ENCODE data around the gene HSPH1. TPM values are rescaled to one million over a fixed set of nuclear protein-coding genes. Genes with fewer than 3 reads are reported as not detected.

The HSPH1 gene
- total RNA-seq, 2 experiments from 2014 or later, result 226 to 238 TPM

- no peak for TF ChIP-seq CTCF (IDR thresholded peaks at IDR 0.05)
- H3K27me3 ChIP-seq (ENCODE audit: control insufficient read depth in 1 of 2, insufficient read depth in 2 of 2, low read length in 2 of 2), result peaks cover 0 to 4% of the 10 kb centered on the region in 2 experiments
- intact Hi-C loops (cut with DNase I, micrococcal nuclease), result no loop called here
- ChIA-PET POLR2A (no interaction called here), CTCF (interaction anchor here (0.6 kb wide), 1 partner anchor 1712 kb away, joined by 4 read pairs; no protein-coding TSS in a partner anchor)
- DNase-seq (no peak), ATAC-seq (ENCODE audit: poor library complexity) (no peak)
- H3K27me3 Mint-ChIP-seq, result peaks cover 16% of the 10 kb centered on the region
- H3K9me3 Mint-ChIP-seq, result peaks cover 5% of the 10 kb centered on the region
- no peaks in the 10 kb centered on the region for H3K36me3 Mint-ChIP-seq (ENCODE audit: low read depth)
- H3K27ac Mint-ChIP-seq, result no peak overlapping the region
- H3K9me3 ChIP-seq (ENCODE audit: control insufficient read depth in 1 of 2, insufficient read depth in 1 of 2, low read length in 2 of 2), result no peaks in the 10 kb centered on the region
- H3K4me1 Mint-ChIP-seq (ENCODE audit: low read depth), result no peaks in the 10 kb centered on the region
- no peak overlapping the region for H3K27ac ChIP-seq (ENCODE audit: low read depth in 1 of 2, low read length in 2 of 2)
- no peak overlapping the region for H3K4me3 Mint-ChIP-seq
- H3K36me3 ChIP-seq (ENCODE audit: insufficient read depth, low read length), result no peaks in the 10 kb centered on the region
- H3K4me1 ChIP-seq (ENCODE audit: insufficient read depth, low read length), result no peaks in the 10 kb centered on the region
- H3K4me3 ChIP-seq (ENCODE audit: low read length), result no peak overlapping the region
These were observed 14.3 kb upstream of the HSPH1 start for GRCh38 chr13:31175847-31176532.

- H3K4me1 ChIP-seq (ENCODE audit: insufficient read depth, low read length), result no peaks in the 10 kb centered on the region
- Mint-ChIP-seq H3K9me3 (peaks cover 5% of the 10 kb centered on the region), H3K4me1 (ENCODE audit: low read depth) (no peaks in the 10 kb centered on the region), H3K36me3 (ENCODE audit: low read depth) (no peaks in the 10 kb centered on the region), H3K27ac (no peak overlapping the region), H3K4me3 (no peak overlapping the region), H3K27me3 (peaks cover 16% of the 10 kb centered on the region)
- no peaks in the 10 kb centered on the region for H3K36me3 ChIP-seq (ENCODE audit: insufficient read depth, low read length)
- no peak overlapping the region for H3K27ac ChIP-seq (ENCODE audit: low read depth in 1 of 2, low read length in 2 of 2)
- intact Hi-C loops (cut with DNase I, micrococcal nuclease), result no loop called here
- POLR2A ChIA-PET, result no interaction called here
- H3K27me3 ChIP-seq (ENCODE audit: control insufficient read depth in 1 of 2, insufficient read depth in 2 of 2, low read length in 2 of 2), result peaks cover 0 to 4% of the 10 kb centered on the region in 2 experiments
- ATAC-seq (ENCODE audit: poor library complexity) (no peak), DNase-seq (no peak)
- H3K9me3 ChIP-seq (ENCODE audit: control insufficient read depth in 1 of 2, insufficient read depth in 1 of 2, low read length in 2 of 2), result no peaks in the 10 kb centered on the region
- CTCF ChIA-PET, result no interaction called here
- H3K4me3 ChIP-seq (ENCODE audit: low read length), result no peak overlapping the region
- no peak for TF ChIP-seq CTCF (IDR thresholded peaks at IDR 0.05)
These were observed 12.3 kb upstream of the HSPH1 start for GRCh38 chr13:31174018-31174417.

- Histone ChIP-seq H3K27me3 (ENCODE audit: control insufficient read depth in 1 of 2, insufficient read depth in 2 of 2, low read length in 2 of 2) (peaks cover 0 to 4% of the 10 kb centered on the region in 2 experiments), H3K36me3 (ENCODE audit: insufficient read depth, low read length) (no peaks in the 10 kb centered on the region), H3K4me3 (ENCODE audit: low read length) (no peak overlapping the region), H3K27ac (ENCODE audit: low read depth in 1 of 2, low read length in 2 of 2) (no peak overlapping the region), H3K4me1 (ENCODE audit: insufficient read depth, low read length) (no peaks in the 10 kb centered on the region), H3K9me3 (ENCODE audit: control insufficient read depth in 1 of 2, insufficient read depth in 1 of 2, low read length in 2 of 2) (no peaks in the 10 kb centered on the region)
- ChIA-PET POLR2A (no interaction called here), CTCF (no interaction called here)
- Mint-ChIP-seq H3K27ac (no peak overlapping the region), H3K27me3 (peaks cover 16% of the 10 kb centered on the region), H3K4me1 (ENCODE audit: low read depth) (no peaks in the 10 kb centered on the region), H3K36me3 (ENCODE audit: low read depth) (no peaks in the 10 kb centered on the region), H3K9me3 (no peaks in the 10 kb centered on the region), H3K4me3 (no peak overlapping the region)
- intact Hi-C loops (cut with DNase I, micrococcal nuclease), result no loop called here
- ATAC-seq (ENCODE audit: poor library complexity), result no peak
- no peak for TF ChIP-seq CTCF (IDR thresholded peaks at IDR 0.05)
- no peak for DNase-seq
These were observed 10.8 kb upstream of the HSPH1 start for GRCh38 chr13:31172535-31172934.

Measured in CD4-positive, alpha-beta T cell (primary cell).